ENCODE results near the gene ARHGAP22.

- no peak for TF ChIP-seq CTCF (IDR thresholded peaks at IDR 0.05)
- TF ChIP-seq ZFX (IDR thresholded peaks at IDR 0.05; ENCODE audit: borderline replicate concordance), result no peak
Observed at GRCh38 chr10:48485711-48486110, 119.2 kb downstream of the ARHGAP22 start.
